Lung (tissue), 12 donors: ENCODE data around the gene RASGEF1C. TPM values are rescaled to one million over a fixed set of nuclear protein-coding genes. Genes with fewer than 3 reads are reported as not detected.

Experiments used
- ATAC-seq: fragments of 200-7000 bp; cut with Tn5 transposase; one replicate; pipeline ENCODE4 v1.9.1; 2020; ENCODE audit warnings: moderate number of reproducible peaks; ENCODE audit not compliant: insufficient read depth, low FRiP score
- DNase-seq, 3 donors: peaks; one replicate each; pipeline ENCODE4 v3.0.0-alpha.2; 2013 to 2017
- H3K27ac ChIP-seq, 2 donors: one replicate each; pipeline ENCODE4 v1.5.1; 2013; ENCODE audit warnings: mild to moderate bottlenecking in 2 of 2, moderate library complexity in 2 of 2, control low read depth in 1 of 2, inconsistent platforms in 1 of 2, low read depth in 1 of 2, low read length in 1 of 2
- H3K27me3 ChIP-seq, 3 donors: one replicate each; pipeline ENCODE4 v1.5.1; 2013; ENCODE audit warnings: low read length in 2 of 3; ENCODE audit not compliant: control insufficient read depth in 3 of 3, insufficient read depth in 3 of 3
- H3K36me3 ChIP-seq, 4 donors: one replicate each; pipeline ENCODE4 v1.5.1; 2013; ENCODE audit warnings: low read length in 4 of 4, mild to moderate bottlenecking in 1 of 4, moderate library complexity in 1 of 4; ENCODE audit not compliant: control insufficient read depth in 4 of 4, insufficient read depth in 4 of 4
- H3K4me1 ChIP-seq, 5 donors: one replicate each; pipeline ENCODE4 v1.5.1; 2013; ENCODE audit warnings: low read length in 5 of 5, mild to moderate bottlenecking in 2 of 5, moderate library complexity in 1 of 5; ENCODE audit not compliant: control insufficient read depth in 5 of 5, insufficient read depth in 5 of 5
- H3K4me3 ChIP-seq: one replicate; pipeline ENCODE4 v1.5.1; 2013; ENCODE audit warnings: mild to moderate bottlenecking, control low read depth, moderate library complexity
- H3K9ac ChIP-seq, 2 donors: one replicate each; pipeline ENCODE4 v1.5.1; 2013; ENCODE audit warnings: low read length in 2 of 2, control low read depth in 1 of 2; ENCODE audit not compliant: insufficient read depth in 1 of 2
- H3K9me3 ChIP-seq, 4 donors: one replicate each; pipeline ENCODE4 v1.5.1; 2013; ENCODE audit warnings: low read length in 3 of 4, mild to moderate bottlenecking in 1 of 4, moderate library complexity in 1 of 4; ENCODE audit not compliant: control insufficient read depth in 4 of 4, insufficient read depth in 3 of 4
- CTCF ChIP-seq: IDR thresholded peaks from 2 replicates; pipeline ENCODE4 v1.5.1; 2012; ENCODE audit warnings: mild to moderate bottlenecking; ENCODE audit errors: control extremely low read depth, extremely low read depth
- WGBS, 2 donors: extraction: QIAGEN DNeasy Blood & Tissue Kit; methylation state at CpG; one replicate each; pipeline ENCODE4 v1.1.7; 2013; 5-methylcytosine and 5-hydroxymethylcytosine counted together
- polyA plus RNA-seq, 2 donors: library from polyadenylated mRNA; stranded (reverse); fragments of 200-250 nt; gene quantifications; one replicate each; pipeline ENCODE4 v1.2.1, GENCODE V29; 2013
- total RNA-seq, 2 donors: library from RNA; depleted of rRNA in 1 of 2; stranded (reverse); fragments of >200 nt in 1 of 2; gene quantifications; one replicate each; pipeline ENCODE4 v1.2.1, GENCODE V29; 2014 to 2021
- donor health status: control.
- donor health status: control.
- donor health status: Bipolar disorder and iron deficiency.
- donor health status: healthy.
- donor health status: DM: yes; HTN: yes; CAD: no.

RASGEF1C gene
- total and polyA plus RNA-seq, 4 donors: 0.03 to 0.31 TPM; not detected in 2

DNA sequence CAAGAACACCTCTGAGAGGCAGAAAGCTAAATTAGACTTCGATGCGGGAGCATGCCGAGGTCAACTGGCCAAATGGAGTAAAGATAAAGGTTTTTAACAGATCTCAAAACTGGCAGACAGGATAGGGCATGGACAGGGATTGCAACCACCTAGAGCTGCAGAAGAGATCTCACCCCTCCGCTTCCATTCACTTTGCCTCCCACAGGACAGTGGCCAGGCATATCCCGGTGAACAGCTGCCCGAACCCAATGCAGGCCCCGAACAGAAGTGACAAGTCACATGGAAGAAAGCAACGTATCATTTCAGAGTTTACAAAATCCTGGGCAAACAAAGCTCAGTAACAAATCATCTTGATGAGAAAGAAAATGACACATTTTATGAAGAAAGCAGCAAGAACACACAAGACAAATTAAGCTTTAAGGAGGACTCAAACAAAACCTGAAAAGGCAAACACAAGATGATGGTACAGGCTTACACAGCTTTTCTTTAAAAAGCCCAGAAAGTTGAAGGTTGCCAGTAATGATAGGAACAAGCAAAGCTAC is 155.9 kb downstream of the RASGEF1C start:
- ATAC-seq (no peak), DNase-seq (no peak)
- H3K36me3 ChIP-seq: no peaks in the 10 kb centered on the region
- no peaks in the 10 kb centered on the region for H3K27me3 ChIP-seq
- 84 to 91% methylated on average over 8 of the region's 8 CpGs for WGBS, 2 donors
- peaks cover 1 to 16% (median 7%) of the 10 kb centered on the region in 5 donors for H3K4me1 ChIP-seq
- no peak overlapping the region for H3K4me3 ChIP-seq
- TF ChIP-seq CTCF: no peak
- no peak overlapping the region for H3K9ac ChIP-seq
- no peak overlapping the region for H3K27ac ChIP-seq
- H3K9me3 ChIP-seq: no peaks in the 10 kb centered on the region

DNA sequence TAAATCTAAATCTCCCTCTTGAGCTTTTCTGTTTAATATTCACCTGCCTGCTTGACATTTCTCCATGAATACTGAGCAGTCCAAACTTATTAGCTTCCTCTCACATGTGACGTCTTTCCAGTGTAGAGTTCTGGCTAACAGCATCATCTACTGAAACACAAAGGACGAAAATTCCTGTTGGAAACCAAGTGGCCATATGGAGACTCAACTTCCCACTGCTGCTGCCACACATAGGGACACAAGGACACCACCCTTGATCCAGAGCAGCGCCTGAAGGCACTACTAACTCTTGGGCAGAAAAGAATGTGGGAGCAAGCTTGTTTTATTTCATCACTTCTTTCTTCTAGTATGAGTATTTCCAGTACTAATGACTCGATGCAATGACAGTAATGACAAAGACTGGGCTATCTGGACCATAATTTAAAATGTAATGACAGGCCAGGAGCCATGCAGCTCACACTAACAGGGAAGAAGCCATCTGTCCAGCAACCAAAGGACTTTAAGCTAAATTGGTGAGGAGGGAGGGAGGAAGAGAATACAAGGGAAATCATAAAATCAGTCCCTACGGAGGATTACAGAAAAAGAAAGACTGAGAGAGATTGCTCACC is 156.7 kb downstream of the RASGEF1C start:
- Histone ChIP-seq H3K9ac (no peak overlapping the region), H3K27me3 (no peaks in the 10 kb centered on the region), H3K27ac (no peak overlapping the region), H3K4me1 (peaks cover 4 to 21% (median 8%) of the 10 kb centered on the region in 5 donors), H3K36me3 (no peaks in the 10 kb centered on the region), H3K4me3 (no peak overlapping the region), H3K9me3 (no peaks in the 10 kb centered on the region)
- DNase-seq (no peak), ATAC-seq (no peak)
- TF ChIP-seq CTCF: no peak
- WGBS, 2 donors: 93 to 96% methylated on average over 5 of the region's 5 CpGs

Other genes starting within 250 kb of the RASGEF1C start
- 10 to 100 TPM; 84.5 to 97.2 TPM for gene RNF130, start 137.5 kb downstream of the RASGEF1C start, total RNA-seq
- gene RNF130, start 137.5 kb downstream of the RASGEF1C start, polyA plus RNA-seq: 100 to 1,000 TPM in 1 of 2 donors, 10 to 100 TPM in 1; 75.9 to 123 TPM
- gene MAPK9, start 82.9 kb upstream of the RASGEF1C start, total RNA-seq: 10 to 100 TPM; 30.5 to 38.1 TPM
- 10 to 100 TPM; 13.1 to 16.6 TPM for gene MAPK9, start 82.9 kb upstream of the RASGEF1C start, polyA plus RNA-seq
- gene GFPT2, start 144.1 kb upstream of the RASGEF1C start, total RNA-seq: 10 to 100 TPM; 19.7 to 26.6 TPM
- 10 to 100 TPM; 11.1 to 14.9 TPM for gene GFPT2, start 144.1 kb upstream of the RASGEF1C start, polyA plus RNA-seq